ENCODE measurements around the gene CYP19A1.

The CYP19A1 gene

DNA sequence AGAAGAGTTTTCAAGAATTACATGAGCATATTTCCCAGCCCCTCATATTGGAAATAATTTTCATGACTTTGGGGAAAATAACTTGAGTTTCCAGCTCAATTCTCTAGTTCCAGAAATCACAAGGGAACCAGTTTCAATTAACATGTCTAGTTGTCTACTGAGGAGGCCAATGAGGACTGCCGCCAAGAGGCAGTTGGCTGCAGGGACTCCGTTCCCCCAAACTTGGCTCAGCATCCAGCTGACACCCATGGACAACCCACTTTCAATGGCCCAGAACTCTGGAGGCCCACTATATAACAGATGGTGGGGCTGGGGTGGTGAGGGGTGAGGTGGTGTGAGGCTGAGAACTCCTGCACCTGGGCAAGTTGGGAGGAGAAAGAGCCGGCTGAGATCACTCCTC, 157.2 kb downstream of the CYP19A1 start:
- no peaks in the 10 kb centered on the region for H3K36me3 ChIP-seq (replicated peaks; ENCODE audit: low read depth, low read length)
- H3K27ac ChIP-seq (ENCODE audit: low read length) = no peak overlapping the region
- no peaks in the 10 kb centered on the region for H3K27me3 ChIP-seq (ENCODE audit: low read depth, low read length)
- no peak overlapping the region for H2AFZ ChIP-seq (ENCODE audit: low read depth, low read length)
- H3K4me1 ChIP-seq (ENCODE audit: low read length) = no peaks in the 10 kb centered on the region; the same call in 1 of the 2 replicates
- no peaks in the 10 kb centered on the region for H3K79me2 ChIP-seq (ENCODE audit: low read length)
- no peak for TF ChIP-seq EZH2phosphoT487 (IDR thresholded peaks at IDR 0.05; ENCODE audit: low read depth)
- TF ChIP-seq, protein P1, sequence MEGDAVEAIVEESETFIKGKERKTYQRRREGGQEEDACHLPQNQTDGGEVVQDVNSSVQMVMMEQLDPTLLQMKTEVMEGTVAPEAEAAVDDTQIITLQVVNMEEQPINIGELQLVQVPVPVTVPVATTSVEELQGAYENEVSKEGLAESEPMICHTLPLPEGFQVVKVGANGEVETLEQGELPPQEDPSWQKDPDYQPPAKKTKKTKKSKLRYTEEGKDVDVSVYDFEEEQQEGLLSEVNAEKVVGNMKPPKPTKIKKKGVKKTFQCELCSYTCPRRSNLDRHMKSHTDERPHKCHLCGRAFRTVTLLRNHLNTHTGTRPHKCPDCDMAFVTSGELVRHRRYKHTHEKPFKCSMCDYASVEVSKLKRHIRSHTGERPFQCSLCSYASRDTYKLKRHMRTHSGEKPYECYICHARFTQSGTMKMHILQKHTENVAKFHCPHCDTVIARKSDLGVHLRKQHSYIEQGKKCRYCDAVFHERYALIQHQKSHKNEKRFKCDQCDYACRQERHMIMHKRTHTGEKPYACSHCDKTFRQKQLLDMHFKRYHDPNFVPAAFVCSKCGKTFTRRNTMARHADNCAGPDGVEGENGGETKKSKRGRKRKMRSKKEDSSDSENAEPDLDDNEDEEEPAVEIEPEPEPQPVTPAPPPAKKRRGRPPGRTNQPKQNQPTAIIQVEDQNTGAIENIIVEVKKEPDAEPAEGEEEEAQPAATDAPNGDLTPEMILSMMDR (IDR thresholded peaks at IDR 0.05; ENCODE audit: low read depth, low read length) = no peak
- H3K9ac ChIP-seq (ENCODE audit: low read length) = no peak overlapping the region
- no peak overlapping the region for H3K4me2 ChIP-seq (ENCODE audit: low read length)
- H4K20me1 ChIP-seq (ENCODE audit: insufficient read depth, low read length) = no peaks in the 10 kb centered on the region
- no peaks in the 10 kb centered on the region for H3K9me3 ChIP-seq (ENCODE audit: insufficient read depth, low read length)
- no peak overlapping the region for H3K4me3 ChIP-seq (ENCODE audit: low read length)

DNA sequence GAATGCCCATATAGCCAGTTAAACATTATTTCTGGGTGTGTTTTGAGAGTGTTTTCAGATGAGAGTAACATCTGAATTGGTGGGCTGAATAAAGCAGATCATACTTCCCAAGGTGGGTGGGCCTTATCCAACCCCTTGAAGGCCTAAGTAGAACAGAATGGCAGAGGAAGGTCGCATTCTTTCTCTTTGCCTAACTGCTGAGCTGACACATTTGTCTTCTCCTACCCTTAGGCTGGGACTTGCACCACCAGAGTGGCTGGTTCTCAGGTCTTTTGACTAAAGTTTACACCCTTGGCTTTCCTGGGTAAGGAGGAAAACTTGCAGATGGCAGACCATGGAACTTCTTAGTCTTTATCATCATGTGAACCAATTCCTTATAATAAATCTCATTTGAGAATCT, 157.9 kb downstream of the CYP19A1 start:
- no peak for TF ChIP-seq EZH2phosphoT487 (IDR thresholded peaks at IDR 0.05; ENCODE audit: low read depth)
- TF ChIP-seq, protein P1 (IDR thresholded peaks at IDR 0.05; ENCODE audit: low read depth, low read length) = no peak

DNA sequence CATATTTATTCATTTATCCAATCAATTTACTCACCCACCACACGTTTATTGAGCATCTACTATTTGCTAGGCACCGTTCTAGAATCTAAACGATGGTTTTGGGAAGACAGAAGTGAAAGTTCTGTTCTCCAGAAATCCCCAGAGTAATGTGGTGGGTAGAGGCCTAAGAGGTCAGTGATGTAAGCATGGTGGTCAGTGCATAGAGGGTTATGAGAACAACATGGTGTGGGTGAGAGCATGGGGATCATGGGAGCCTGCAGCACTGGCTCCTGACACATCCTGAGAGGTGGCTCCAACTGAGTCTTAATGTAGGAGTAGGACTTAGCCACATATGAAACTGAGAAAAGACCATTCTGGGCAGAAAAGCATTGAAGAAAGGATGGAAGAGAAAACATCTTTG, 158.4 kb downstream of the CYP19A1 start:
- no peak for TF ChIP-seq EZH2phosphoT487 (IDR thresholded peaks at IDR 0.05; ENCODE audit: low read depth)
- H3K4me2 ChIP-seq (ENCODE audit: low read length) = no peak overlapping the region
- H3K9me3 ChIP-seq (ENCODE audit: insufficient read depth, low read length) = no peaks in the 10 kb centered on the region
- H3K79me2 ChIP-seq (ENCODE audit: low read length) = no peaks in the 10 kb centered on the region
- H2AFZ ChIP-seq (ENCODE audit: low read depth, low read length) = no peak overlapping the region
- H4K20me1 ChIP-seq (ENCODE audit: insufficient read depth, low read length) = no peaks in the 10 kb centered on the region
- no peaks in the 10 kb centered on the region for H3K27me3 ChIP-seq (ENCODE audit: low read depth, low read length)
- no peak overlapping the region for H3K27ac ChIP-seq (ENCODE audit: low read length)
- no peaks in the 10 kb centered on the region for H3K4me1 ChIP-seq (ENCODE audit: low read length)
- H3K9ac ChIP-seq (ENCODE audit: low read length) = no peak overlapping the region
- H3K36me3 ChIP-seq (replicated peaks; ENCODE audit: low read depth, low read length) = no peaks in the 10 kb centered on the region
- no peak overlapping the region for H3K4me3 ChIP-seq (ENCODE audit: low read length)

More for the DNA sequence above, 157.9 kb downstream of the CYP19A1 start:
- no peak overlapping the region for H3K27ac ChIP-seq (ENCODE audit: low read length)
- no peaks in the 10 kb centered on the region for H3K4me1 ChIP-seq (ENCODE audit: low read length)
- H3K9ac ChIP-seq (ENCODE audit: low read length) = no peak overlapping the region
- no peaks in the 10 kb centered on the region for H3K9me3 ChIP-seq (ENCODE audit: insufficient read depth, low read length)
- H2AFZ ChIP-seq (ENCODE audit: low read depth, low read length) = no peak overlapping the region
- no peaks in the 10 kb centered on the region for H3K27me3 ChIP-seq (ENCODE audit: low read depth, low read length)
- H4K20me1 ChIP-seq (ENCODE audit: insufficient read depth, low read length) = no peaks in the 10 kb centered on the region
- H3K79me2 ChIP-seq (ENCODE audit: low read length) = no peaks in the 10 kb centered on the region
- no peak overlapping the region for H3K4me3 ChIP-seq (ENCODE audit: low read length)
- H3K4me2 ChIP-seq (ENCODE audit: low read length) = no peak overlapping the region
- H3K36me3 ChIP-seq (replicated peaks; ENCODE audit: low read depth, low read length) = no peaks in the 10 kb centered on the region

DNA sequence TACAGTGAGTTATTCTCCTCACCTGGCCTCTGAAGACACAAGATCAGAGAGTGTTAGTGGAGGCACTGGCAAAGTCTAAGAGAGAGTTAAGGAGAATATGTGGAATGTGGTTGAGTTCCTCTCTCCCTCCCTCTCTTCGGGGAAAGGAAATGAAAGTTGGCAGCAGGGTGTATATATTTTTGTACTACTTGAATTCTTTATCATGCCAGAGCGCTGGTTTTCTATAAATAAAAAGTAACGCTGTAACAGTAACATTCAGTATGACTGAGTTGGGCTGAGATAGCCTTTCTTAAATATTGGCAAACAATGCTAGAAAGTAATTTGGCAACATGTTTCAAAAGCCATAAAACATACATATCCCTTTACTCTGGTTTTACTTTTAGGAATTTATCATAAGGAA, 166.2 kb downstream of the CYP19A1 start:
- Histone ChIP-seq H2AFZ (ENCODE audit: low read depth, low read length) (0 out of 2 replicates have a peak overlapping the region, but pooled peaks have one; percentile 11), H3K4me2 (ENCODE audit: low read length) (no peak overlapping the region), H3K36me3 (replicated peaks; ENCODE audit: low read depth, low read length) (no peaks in the 10 kb centered on the region)

More for the DNA sequence above, 166.2 kb downstream of the CYP19A1 start:
- no peaks in the 10 kb centered on the region for H4K20me1 ChIP-seq (ENCODE audit: insufficient read depth, low read length)
- H3K79me2 ChIP-seq (ENCODE audit: low read length) = no peaks in the 10 kb centered on the region
- no peaks in the 10 kb centered on the region for H3K9me3 ChIP-seq (ENCODE audit: insufficient read depth, low read length)
- H3K9ac ChIP-seq (ENCODE audit: low read length) = no peak overlapping the region
- 0 out of 2 replicates have a peak, but pooled peaks cover 4% of the 10 kb centered on the region for H3K27me3 ChIP-seq (ENCODE audit: low read depth, low read length)
- TF ChIP-seq EZH2phosphoT487 (IDR thresholded peaks at IDR 0.05; ENCODE audit: low read depth) = no peak
- TF ChIP-seq, protein P1 (IDR thresholded peaks at IDR 0.05; ENCODE audit: low read depth, low read length) = no peak
- no peak overlapping the region for H3K4me3 ChIP-seq (ENCODE audit: low read length)
- H3K4me1 ChIP-seq (ENCODE audit: low read length) = peaks cover 3% of the 10 kb centered on the region; the same call in 1 of the 2 replicates
- H3K27ac ChIP-seq (ENCODE audit: low read length) = no peak overlapping the region

All from OCI-LY3 (cell line).